COR-L47 (cell line): ENCODE measurements around the gene CDKAL1.
"Not testable (repeated sequence)": the region's sequence is repeated elsewhere in the genome, so short reads cannot be mapped to it uniquely, and the experiment has no call there.

ENCODE experiments used
- DNase-seq: peaks from one replicate; lab custom pipeline; 2025; lab: John Stamatoyannopoulos, UW

CDKAL1 gene

GRCh38 chr6:20709451-20709850 is 175.2 kb downstream of the CDKAL1 start:
- no peak for DNase-seq

- DNase-seq = no peak
Observed at GRCh38 chr6:20710341-20710740, 176.1 kb downstream of the CDKAL1 start.

- DNase-seq = no peak
Observed at GRCh38 chr6:20711518-20711917, 177.3 kb downstream of the CDKAL1 start.

- no peak for DNase-seq
Observed at GRCh38 chr6:20712011-20712410, 177.8 kb downstream of the CDKAL1 start.

- no peak for DNase-seq
Observed at GRCh38 chr6:20715135-20715806, 181.0 kb downstream of the CDKAL1 start.

GRCh38 chr6:20716865-20717264 is 182.6 kb downstream of the CDKAL1 start:
- no peak for DNase-seq

- DNase-seq = no peak
Observed at GRCh38 chr6:20717743-20718142, 183.5 kb downstream of the CDKAL1 start.

GRCh38 chr6:20718705-20719653 is 184.7 kb downstream of the CDKAL1 start:
- no peak for DNase-seq

- DNase-seq = no peak
Observed at GRCh38 chr6:20719980-20720379, 185.7 kb downstream of the CDKAL1 start.

- DNase-seq = not testable (repeated sequence)
Observed at GRCh38 chr6:20721121-20721520, 186.9 kb downstream of the CDKAL1 start.

- DNase-seq = no peak
Observed at GRCh38 chr6:20722455-20722854, 188.2 kb downstream of the CDKAL1 start.

GRCh38 chr6:20723236-20723635 is 189.0 kb downstream of the CDKAL1 start:
- no peak for DNase-seq

- no peak for DNase-seq
Observed at GRCh38 chr6:20724443-20725190, 190.4 kb downstream of the CDKAL1 start.

- not testable (repeated sequence) for DNase-seq
Observed at GRCh38 chr6:20725235-20725634, 191.0 kb downstream of the CDKAL1 start.

GRCh38 chr6:20729086-20729485 is 194.8 kb downstream of the CDKAL1 start:
- DNase-seq = no peak

- DNase-seq = not testable (repeated sequence)
Observed at GRCh38 chr6:20732362-20732761, 198.1 kb downstream of the CDKAL1 start.

GRCh38 chr6:20732896-20733295 is 198.6 kb downstream of the CDKAL1 start:
- DNase-seq = no peak

GRCh38 chr6:20737912-20738311 is 203.7 kb downstream of the CDKAL1 start:
- no peak for DNase-seq

GRCh38 chr6:20740088-20740487 is 205.8 kb downstream of the CDKAL1 start:
- no peak for DNase-seq

GRCh38 chr6:20740727-20741126 is 206.5 kb downstream of the CDKAL1 start:
- no peak for DNase-seq

GRCh38 chr6:20741490-20741889 is 207.2 kb downstream of the CDKAL1 start:
- DNase-seq = no peak

- no peak for DNase-seq
Observed at GRCh38 chr6:20744911-20745557, 210.8 kb downstream of the CDKAL1 start.
